GM19438 (cell line): ENCODE data around the gene TMIE.

Experiments
- ATAC-seq: cut with Tn5 transposase; IDR thresholded peaks from one replicate; pipeline ENCODE4 v1.9.1; 2021; ENCODE audit warnings: low read depth; ENCODE audit not compliant: unreplicated experiment

The TMIE gene, protein sequence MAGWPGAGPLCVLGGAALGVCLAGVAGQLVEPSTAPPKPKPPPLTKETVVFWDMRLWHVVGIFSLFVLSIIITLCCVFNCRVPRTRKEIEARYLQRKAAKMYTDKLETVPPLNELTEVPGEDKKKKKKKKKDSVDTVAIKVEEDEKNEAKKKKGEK

DNA sequence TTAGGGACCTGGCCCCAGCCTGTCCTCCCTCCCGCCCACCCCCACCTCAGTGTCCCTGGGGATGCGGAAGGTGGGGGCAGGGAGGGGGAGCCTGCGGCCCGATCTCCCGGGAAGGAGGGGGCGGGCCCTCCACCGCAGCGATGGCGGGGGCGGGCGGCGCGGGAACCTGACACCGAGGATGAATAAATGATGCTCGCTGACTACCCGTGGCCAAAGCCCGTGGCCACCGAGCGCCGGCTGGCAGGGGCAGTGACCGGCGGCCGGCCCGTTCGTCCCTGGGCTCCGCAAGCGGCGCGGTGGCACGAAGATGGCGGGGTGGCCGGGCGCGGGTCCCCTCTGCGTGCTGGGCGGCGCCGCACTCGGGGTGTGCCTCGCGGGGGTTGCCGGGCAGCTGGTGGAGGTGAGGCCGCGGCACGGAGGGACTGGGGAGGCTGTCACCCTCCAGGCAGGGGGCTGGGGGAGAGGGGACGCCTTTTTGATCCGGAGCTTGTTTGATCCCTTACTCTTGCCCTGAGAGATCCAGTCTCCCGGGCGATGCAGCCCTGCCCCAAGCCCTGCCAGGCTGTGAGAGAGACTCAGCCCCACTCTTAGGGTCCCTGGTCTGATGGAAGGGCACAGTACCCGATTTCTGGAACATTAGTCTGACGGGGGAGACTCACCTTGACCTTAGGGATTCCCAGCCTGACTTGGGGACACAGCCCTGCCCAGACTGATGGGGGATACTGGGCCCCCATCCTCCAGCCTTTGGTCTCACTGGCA is at the start of gene TMIE:
TSS of gene TMIE (plus strand) at position 212 of the 759 bp plus-strand sequence. CDS start at position 308, 96 bp downstream.
- no peak for ATAC-seq

DNA sequence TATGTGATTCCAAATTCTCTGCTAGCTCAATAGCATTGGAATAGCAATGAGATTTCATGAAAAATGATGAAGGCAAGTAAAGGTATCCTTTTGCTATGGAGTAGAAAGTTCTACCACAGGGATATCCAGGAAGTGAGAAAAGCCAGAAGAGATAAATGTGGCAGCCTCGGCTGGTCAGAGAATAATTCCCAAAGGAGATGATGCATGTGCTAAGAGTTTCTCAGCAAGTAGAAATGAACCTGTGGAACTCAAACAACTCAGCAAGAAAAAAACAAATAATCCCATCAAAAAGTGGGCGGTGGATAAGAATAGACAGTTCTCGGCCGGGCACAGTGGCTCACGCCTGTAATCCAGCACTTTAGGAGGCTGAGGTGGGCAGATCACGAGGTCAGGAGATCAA is 45.9 kb upstream of the TMIE start:
- no peak for ATAC-seq

DNA sequence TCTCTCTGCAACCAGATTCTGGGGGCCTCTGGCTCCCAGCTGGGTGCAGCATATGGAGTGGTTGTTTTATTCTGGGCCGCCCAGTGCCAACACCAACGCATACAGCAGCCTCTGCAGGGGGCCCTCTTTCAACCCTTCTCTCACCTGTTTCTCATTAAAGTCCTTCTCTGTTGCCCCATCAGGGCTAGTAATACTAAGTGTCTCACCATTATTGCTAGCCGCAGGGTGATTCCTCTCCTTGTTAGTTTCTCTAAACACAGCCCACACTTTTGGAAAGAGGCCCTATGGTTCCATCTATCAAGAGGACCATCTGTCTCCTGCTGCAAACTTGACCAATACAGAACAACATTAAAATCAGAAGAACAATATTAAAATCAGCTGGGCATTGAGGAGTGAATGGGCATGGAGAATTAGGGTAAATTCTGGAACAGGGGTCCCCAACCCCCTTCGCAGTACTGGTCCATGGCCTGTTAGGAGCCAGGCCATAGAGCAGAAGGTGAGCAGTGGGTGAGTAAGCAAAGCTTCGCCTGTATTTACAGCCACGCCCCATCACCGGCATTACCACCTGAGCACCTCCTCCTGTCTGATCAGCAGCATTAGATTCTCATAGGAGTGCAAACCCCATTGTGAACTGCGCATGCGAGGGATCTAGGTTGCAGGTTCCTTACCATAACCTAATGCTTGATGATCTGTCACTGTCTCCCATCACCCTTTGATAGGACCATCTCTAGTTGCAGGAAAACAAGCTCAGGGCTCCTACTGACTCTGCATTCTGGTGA is 44.2 kb upstream of the TMIE start:
- no peak for ATAC-seq

DNA sequence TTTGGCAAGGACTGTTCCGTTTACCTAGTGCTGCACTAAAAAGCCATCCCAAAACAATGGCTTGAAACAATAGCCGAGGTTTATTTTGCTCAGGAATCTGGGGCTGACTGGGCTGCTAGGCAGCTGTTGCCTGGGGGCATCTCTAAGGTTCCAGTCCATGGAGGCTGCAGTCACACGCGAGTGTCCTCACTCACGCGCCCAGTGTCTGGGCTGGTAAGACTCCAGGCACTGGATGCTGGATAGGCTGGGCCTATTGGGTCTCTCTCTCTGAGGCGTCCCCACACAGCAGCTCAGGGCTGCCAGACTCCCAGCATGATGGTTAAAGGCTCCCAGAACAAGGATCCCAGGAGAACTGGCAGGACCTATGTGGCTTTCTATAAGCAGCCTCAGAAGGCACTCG is 41.9 kb upstream of the TMIE start:
- ATAC-seq = no peak

DNA sequence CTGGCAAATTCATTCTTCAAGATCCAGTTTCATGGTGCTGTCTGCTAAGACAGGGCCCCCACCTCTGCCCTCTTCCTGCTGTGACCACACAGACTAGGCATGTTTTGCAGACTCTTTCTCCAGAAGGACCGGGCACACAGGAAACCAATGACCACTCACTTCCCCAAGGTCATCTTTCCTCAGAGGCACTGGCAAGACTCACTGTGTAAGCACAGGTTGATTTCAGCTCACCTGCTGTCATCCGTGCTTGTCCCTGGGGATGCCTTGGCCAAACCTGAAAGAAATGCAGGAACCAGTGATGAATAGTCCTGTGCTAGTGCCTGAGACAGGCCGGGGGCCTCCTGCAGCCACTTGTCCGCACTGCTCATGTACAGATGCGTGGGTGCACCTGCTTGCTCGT is 41.2 kb upstream of the TMIE start:
- no peak for ATAC-seq

DNA sequence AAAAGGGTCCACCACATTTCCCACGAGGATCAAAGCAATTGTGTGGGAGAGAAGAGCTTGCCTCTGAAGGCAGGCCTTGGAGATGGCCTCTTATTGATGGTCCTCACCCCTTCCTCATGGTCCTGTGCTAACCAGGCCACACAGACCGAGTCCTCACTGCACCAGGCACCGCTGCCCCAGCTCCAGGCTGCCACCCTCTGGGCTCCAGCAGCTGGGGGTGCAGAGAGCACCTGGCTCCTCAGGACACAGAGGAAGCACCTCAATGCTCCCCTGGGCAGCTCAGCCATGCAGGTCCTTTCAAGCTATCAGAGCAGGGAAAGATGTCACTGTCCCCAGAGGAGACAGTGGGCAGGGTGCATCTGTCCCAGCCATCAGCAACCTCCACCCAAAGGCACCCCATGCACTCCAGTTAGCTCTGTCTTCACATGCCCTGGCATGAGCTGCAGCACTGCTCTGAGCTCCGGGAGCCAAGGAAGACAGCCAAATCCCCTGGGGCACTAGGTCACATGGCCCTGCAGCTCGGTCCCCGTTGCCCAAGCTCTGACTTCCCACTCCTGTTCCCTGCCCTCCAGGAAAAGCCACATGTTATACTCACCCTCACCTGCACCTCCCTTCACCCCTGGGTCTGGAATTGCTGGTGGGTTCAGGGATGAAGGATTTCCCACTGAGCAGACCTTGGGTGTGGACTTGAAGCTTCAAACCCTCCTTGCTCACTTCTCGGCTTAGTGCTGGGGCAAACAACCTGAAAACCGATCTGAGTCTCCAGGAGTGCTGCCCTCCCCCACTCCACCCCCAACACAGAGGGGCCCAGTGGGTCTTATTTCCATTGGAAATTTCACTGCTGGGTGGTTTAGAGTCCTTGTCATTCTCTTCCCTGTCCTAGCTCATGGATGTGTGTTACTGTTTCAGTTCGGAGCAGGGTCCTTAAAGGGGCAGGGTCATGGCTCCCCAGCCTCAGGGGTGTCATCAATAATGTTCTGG is 40.4 kb upstream of the TMIE start:
- ATAC-seq = no peak

DNA sequence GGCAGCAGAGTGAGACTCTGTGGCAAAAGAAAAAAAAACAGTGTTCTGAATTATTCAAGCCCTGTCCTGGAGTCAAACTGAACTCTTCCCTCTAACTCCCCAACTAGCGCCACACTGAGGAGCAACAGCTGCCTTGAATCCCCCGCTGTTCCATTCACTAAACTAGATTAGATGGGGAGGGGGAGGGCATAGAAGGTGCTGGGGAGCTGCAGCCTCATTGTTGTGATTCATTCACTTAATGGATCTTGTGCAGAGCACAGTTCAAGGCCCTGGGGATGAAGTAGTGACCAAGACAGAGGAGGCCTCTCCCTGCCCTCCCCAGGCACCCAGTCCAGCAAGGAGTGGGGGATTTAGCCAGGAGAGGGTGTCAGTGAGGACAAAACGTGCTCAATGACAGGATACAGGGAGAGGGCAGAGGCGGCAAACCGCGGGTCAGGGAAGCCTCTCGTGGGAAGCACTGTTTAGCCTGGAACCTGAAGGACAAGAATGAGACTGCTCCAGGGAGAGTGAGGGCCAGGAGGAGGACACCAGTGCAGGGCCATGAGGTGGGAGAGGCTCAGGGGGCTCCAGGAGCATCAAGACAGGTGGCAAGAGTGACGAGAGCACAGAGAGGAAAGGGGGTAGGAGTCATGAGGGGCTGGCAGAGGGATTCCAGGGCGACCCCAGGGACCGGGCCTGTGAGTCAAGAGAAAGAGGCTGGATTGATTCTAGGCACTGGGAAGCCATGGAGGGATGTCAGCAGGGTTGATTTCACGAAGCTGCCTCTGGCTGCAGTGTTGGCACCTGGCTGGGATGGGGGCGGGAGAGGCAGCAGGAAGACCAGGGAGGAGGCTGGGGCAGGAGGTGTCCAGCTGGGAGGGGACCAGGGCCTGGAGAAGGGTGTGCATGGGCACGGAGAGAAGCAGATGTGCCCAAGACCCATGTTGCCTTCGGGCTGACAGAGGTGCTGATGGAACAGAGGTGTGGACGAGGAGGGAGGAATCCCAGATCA is 39.1 kb upstream of the TMIE start:
- no peak for ATAC-seq

DNA sequence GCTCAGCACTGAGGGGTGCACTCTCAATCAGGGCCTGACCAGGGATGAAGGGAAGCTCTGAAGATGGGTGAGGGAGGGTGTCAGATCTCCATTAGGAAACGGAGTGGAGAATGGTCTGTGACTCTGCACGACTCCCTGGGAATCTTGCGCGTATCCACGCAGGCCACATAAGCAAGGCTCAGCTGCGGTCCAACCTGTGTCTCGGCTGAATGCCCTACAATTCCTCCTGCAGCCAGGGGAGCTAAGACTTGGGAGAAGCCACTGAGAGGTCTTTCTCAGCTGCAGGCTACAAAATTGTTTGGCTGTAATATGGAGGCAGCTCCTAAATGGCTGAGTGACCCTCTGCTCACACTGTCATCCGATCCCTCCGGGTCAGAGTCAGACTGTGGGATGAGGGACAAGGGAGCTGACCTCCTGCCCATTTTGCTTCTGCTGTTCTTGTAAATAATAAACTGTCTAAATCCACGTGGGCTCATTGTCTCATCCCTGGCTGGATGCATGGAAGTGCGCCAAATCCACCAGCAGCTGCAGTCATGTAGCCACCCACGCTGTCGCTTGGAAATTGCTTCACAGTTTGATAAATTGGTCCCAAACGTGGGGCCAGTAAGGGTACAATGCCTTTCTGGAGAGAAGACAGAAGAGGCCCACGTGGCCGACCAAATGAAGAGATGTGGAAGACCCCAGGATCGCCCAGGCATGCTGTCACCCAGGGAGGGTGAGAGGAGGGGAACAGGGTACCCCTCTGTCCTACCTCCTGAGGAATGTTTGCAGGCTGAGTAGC is 38.2 kb upstream of the TMIE start:
- no peak for ATAC-seq

DNA sequence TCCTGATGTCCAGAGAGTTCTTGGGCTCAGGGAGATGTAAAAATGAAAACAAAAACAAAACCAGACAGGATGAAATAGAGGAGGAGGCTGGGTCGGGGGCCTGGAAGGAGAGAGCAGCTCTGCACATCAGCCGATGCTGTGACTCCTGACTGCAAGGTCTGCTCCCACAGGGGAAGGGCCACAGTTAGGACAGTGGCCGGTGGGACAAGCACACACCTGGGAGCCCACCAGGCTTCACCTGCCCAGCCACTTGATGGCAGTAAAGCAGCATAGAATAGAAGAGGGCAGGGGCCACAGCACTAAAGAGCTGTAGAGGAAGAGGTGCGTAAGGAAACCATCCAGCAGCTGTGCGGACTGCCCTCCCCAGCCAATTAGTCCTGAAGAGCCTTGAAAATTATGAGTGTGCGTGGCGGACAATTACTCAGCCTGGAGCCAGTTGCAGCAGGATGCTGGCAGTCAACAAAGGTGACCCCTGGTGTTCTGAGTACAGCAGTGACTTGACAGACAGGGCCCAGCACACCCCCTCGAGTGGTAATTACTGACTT is 37.5 kb upstream of the TMIE start:
- ATAC-seq = no peak

DNA sequence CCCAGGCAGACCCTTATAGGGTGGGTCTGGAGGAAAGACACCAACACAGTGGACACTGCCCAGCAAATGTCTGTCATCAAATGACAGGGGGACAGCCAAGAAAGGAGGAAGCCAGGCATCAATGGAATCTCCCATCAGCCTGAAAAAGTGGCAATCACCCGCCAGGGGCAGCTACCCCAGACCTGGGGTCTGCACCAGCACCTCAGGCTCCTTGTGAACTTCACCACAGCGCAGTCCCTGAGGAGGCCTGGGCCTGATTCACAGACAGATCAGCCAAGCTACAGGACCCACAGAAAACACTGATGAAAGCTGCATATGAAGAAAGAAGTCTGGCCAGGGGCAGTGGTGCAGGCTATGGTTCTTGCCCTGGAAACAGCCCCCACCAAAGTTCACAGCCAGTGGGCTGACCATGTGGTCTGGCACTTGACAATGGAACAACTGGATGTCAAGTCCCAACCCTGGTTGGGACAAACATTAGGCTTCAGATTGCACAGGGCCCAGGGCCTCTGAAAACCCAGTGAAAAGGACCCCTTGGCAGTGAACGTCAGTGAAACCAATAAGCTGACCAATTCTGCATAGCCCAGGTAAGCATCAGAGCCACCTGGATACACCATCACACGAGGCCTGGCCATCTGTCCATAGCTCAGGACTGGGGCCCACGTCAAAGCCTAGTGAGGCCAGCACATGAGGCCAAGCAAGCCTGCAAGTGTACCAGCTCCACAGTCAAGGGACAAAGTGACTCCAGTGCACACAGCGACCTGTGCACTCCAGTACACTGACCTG is 36.8 kb upstream of the TMIE start:
- no peak for ATAC-seq

DNA sequence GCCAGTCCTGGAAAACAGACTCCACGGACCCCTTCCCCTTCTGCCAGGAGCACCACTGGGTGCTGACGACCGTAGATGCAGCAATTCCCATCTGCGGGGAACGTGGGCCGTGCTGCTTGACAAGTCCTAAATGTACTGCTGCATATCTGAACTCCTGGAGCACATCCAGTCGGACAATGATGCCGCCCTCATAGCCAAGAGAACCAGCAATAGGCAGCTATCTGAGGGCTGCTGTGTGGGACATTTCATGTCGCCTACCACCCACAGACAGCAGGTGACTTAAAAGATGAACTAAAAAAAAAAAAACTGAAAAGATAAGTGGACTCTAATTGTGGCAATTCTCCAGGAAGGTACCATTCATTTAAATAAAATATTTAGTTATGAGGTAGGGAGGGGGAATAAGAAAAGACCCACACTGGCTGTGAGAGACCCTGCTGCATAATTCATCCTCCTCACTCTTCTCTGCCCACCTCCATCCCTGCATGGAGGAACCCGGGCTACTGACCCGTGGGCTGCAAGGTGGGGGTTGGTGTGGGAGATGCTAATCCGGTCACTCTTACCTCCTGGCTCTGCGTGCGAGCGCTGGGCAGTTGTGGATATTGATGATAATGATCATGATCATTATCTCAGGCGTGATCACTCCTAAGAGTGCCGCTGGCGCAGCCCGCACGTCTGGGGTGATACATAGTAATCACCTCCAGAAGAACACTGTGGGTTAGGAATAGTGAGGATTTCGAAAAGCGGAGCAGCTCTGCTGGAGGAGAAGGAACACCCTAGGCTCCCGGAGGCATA is 36.0 kb upstream of the TMIE start:
- no peak for ATAC-seq

DNA sequence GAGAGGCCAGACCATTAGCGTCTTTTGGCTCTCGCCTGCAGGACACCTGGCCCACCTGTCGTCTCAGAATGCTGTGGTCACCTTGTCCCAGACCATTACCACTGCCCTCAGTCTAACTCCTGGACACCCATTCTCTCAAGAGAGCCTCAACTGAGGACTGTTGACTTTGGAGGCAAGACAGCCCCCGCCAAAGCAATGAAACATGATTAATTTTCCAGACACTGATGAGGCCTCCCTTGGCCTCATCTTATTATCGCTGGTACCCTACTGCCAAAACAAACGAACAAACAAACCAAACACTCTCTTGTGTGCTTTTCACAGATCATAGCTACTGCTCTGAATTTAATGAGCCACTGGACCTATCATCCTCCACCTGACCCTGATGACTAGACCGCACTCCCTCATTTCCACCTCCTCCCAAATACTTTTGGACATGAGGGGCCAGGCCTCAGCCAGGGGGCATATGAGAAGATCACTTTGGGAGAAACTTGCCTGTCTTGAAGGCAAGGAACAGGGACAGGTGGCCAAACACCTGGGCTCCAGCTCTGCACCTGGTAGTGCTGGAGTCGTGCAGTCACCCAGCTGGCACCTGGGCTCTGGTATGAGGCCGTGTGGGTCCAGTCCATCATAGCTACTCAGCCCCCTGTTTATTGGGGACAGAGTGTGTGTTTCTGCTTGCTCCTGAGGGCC is 35.3 kb upstream of the TMIE start:
- ATAC-seq = no peak

DNA sequence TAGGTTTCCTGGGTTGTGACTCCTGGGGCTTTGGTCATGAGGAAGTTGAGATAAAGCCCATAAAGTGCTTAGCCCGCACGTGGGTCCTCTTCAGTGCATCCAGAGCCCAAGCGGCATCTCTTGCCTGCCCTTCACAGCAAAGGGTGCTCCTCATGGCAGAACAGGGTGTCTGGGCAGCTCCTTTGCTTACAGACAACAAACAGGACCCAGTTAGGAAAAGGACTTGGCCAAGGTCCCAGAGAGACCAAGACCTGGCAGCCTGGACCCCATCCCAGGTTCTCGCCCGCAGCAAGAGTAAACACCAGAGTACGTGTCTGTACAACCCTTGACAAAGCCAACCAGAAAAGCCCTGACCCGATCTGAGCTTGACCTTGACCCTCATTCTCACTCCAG is 34.7 kb upstream of the TMIE start:
- no peak for ATAC-seq

DNA sequence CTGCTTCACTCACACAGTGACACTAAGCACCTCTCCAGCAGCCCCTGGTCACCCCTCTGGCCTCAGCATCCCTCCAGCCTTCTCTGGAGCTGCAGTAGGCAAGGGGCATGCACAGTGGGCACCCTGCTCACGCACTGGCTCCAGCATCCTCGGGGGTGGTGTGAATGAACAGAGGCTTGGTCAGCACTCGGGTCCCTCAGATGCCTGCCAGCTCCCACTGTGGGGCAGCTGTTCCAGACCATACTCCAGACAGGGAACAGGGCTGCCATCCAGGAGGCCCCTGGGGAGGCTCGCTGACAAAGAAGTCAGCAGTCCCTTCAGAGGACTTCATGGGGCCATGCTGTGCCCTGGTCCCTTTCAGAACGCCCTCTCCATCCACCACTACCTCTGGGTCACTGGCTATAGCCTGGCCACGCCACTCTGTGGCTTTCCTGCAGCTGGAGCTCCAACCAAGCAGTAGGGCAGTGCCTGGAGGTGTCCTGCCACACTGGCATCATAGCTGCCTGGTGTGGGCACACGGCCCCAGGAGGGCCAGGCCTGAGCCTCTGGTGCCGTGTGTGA is 34.1 kb upstream of the TMIE start:
- ATAC-seq = no peak

DNA sequence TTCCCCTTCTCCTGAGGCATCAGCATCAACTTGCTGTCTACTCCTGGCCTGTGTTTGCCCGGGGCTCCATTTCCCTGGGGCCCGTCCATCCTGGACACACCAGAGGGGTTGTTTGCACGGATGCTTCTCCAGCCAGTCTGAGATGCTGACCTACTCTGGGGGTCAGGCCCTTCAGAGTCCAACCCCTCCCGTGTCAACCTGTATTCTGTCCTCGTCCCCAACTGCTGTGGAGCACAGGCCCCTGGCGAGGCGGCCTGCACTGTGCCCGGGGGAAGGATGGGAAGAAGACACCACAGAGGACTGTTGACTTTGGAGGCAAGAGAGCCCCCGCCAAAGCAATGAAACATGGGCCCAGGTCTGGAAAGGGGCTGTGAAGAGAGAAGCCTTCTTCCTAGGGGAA is 33.5 kb upstream of the TMIE start:
- no peak for ATAC-seq

DNA sequence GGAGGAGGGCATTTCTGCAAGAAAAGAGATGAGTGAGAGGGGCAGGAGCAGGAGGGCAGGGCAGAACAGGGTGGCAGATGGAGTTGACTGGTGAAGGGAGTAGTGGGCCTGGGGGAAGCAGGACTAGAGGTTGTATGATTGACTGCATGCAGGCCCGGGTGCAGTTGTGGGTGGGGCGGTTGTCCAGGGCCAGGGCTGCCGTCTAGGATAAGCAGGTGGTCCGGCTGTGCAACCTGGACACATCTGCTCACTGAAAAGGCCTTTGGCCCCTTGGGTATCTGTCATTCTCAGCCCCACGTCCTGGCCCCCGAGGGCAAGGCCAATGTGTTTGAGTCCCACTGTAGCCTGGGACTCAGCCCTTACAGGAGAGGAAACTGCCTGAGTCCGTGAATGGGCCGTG is 33.1 kb upstream of the TMIE start:
- no peak for ATAC-seq
